ENCODE measurements around the gene NRROS.
"Not testable (repeated sequence)": the region's sequence is repeated elsewhere in the genome, so short reads cannot be mapped to it uniquely, and the experiment has no call there.

Gene NRROS

GRCh38 chr3:196625331-196625730, 14.2 kb upstream of the NRROS start:
- no peak for DNase-seq

- DNase-seq = no peak
Measured at GRCh38 chr3:196627918-196628231, 11.6 kb upstream of the NRROS start.

GRCh38 chr3:196629228-196629627, 10.3 kb upstream of the NRROS start:
- no peak for DNase-seq

GRCh38 chr3:196631682-196632045, 7.8 kb upstream of the NRROS start:
- no peak for DNase-seq

- peak; percentile 99 for DNase-seq
Measured at GRCh38 chr3:196632046-196632751, 7.3 kb upstream of the NRROS start.

- DNase-seq = no peak
Measured at GRCh38 chr3:196633555-196634151, 5.8 kb upstream of the NRROS start.

GRCh38 chr3:196634224-196634623, 5.3 kb upstream of the NRROS start:
- DNase-seq = no peak

- DNase-seq = no peak
Measured at GRCh38 chr3:196634829-196635228, 4.7 kb upstream of the NRROS start.

- no peak for DNase-seq
Measured at GRCh38 chr3:196636369-196637349, 2.8 kb upstream of the NRROS start.

GRCh38 chr3:196637941-196638340, 1.6 kb upstream of the NRROS start:
- not testable (repeated sequence) for DNase-seq

- no peak for DNase-seq
Measured at GRCh38 chr3:196638861-196639482, 522 bp upstream of the NRROS start.

- DNase-seq = no peak
Measured at GRCh38 chr3:196640297-196641018, 964 bp downstream of the NRROS start.

GRCh38 chr3:196641333-196642054, 2.0 kb downstream of the NRROS start:
- no peak for DNase-seq

GRCh38 chr3:196642434-196642833, 2.9 kb downstream of the NRROS start:
- DNase-seq = no peak

GRCh38 chr3:196643201-196643749, 3.8 kb downstream of the NRROS start:
- peak; percentile 74 for DNase-seq

GRCh38 chr3:196643761-196644160, 4.3 kb downstream of the NRROS start:
- no peak for DNase-seq

- DNase-seq = peak; percentile 70
Measured at GRCh38 chr3:196645096-196645495, 5.6 kb downstream of the NRROS start.

GRCh38 chr3:196645897-196646665, 6.6 kb downstream of the NRROS start:
- DNase-seq = no peak

- no peak for DNase-seq
Measured at GRCh38 chr3:196646666-196647216, 7.2 kb downstream of the NRROS start.

- no peak for DNase-seq
Measured at GRCh38 chr3:196650740-196651311, 11.3 kb downstream of the NRROS start.

Measured in NK-92 treated with Interleukin-12 subunit alpha and Interleukin-12 subunit beta, amount 100 ng/mL, for 24 hours (cell line).